IMR-90 (cell line): ENCODE measurements around the gene PPARG. TPM values are rescaled to one million over a fixed set of nuclear protein-coding genes. Genes with fewer than 3 reads are reported as not detected.

Experiments
- ATAC-seq: fragments of 200-7000 bp; cut with Tn5 transposase; 2 replicates; pipeline ENCODE4 v1.9.1; 2020; ENCODE audit warnings: low read depth, mild to moderate bottlenecking, moderate library complexity
- BruUV-seq: library from RNA; stranded (reverse); fragments of 400-500 nt; replicated peaks from 2 replicates; lab custom pipeline; 2021; lab: Mats Ljungman, UMichigan
- CTCF ChIA-PET: fragments of 300-600 bp; formaldehyde crosslinking; extraction: SDS; loops from one replicate; lab custom pipeline; 2021; ENCODE audit warnings: antibody characterized with exemption; lab: Yijun Ruan, JAX
- POLR2A ChIA-PET: fragments of 300-600 bp; sonication (Branson Sonifier 250); formaldehyde crosslinking; loops from one replicate; lab custom pipeline; 2022; ENCODE audit warnings: antibody characterized with exemption; ENCODE audit not compliant: unreplicated experiment; lab: Charles Lee
- DNase-seq: peaks from one replicate; pipeline ENCODE4 v3.0.0; 2013
- H2AFZ ChIP-seq: replicated peaks from 2 replicates; pipeline ENCODE3; 2013; ENCODE audit warnings: low read length, mild to moderate bottlenecking; ENCODE audit not compliant: poor library complexity
- H2AK5ac ChIP-seq: 2 replicates; pipeline ENCODE4 v1.6.1; 2013; ENCODE audit warnings: low read depth, low read length, inconsistent platforms
- H2AK9ac ChIP-seq: replicated peaks from 2 replicates; pipeline ENCODE3; 2013; ENCODE audit warnings: mild to moderate bottlenecking, low read depth, low read length, moderate library complexity; ENCODE audit not compliant: poor library complexity
- H2BK120ac ChIP-seq: 2 replicates; pipeline ENCODE4 v1.6.1; 2013; ENCODE audit warnings: low read depth, low read length, inconsistent platforms
- H2BK15ac ChIP-seq: 3 replicates; pipeline ENCODE4 v1.6.1; 2013; ENCODE audit warnings: low read depth, low read length, inconsistent platforms
- H2BK20ac ChIP-seq: 2 replicates; pipeline ENCODE4 v1.6.1; 2013; ENCODE audit warnings: low read depth, mild to moderate bottlenecking, inconsistent platforms, low read length, moderate library complexity
- H2BK5ac ChIP-seq: 2 replicates; pipeline ENCODE4 v1.6.1; 2013; ENCODE audit warnings: mild to moderate bottlenecking, low read depth, low read length, inconsistent platforms; ENCODE audit not compliant: poor library complexity, severe bottlenecking
- H3K14ac ChIP-seq: replicated peaks from 2 replicates; pipeline ENCODE4 v1.6.1; 2013; ENCODE audit warnings: low read depth, low read length, inconsistent platforms
- H3K18ac ChIP-seq: 2 replicates; pipeline ENCODE4 v1.6.1; 2013; ENCODE audit warnings: low read depth, low read length, control low read depth
- H3K23ac ChIP-seq: 2 replicates; pipeline ENCODE4 v1.6.1; 2013; ENCODE audit warnings: low read depth, low read length, inconsistent platforms
- H3K27ac ChIP-seq: 2 replicates; pipeline ENCODE4 v1.5.1; 2013; ENCODE audit warnings: mild to moderate bottlenecking, control low read depth, low read length; ENCODE audit not compliant: insufficient read depth
- H3K27me3 ChIP-seq: 2 replicates; pipeline ENCODE4 v1.6.1; 2013; ENCODE audit warnings: low read length; ENCODE audit not compliant: control insufficient read depth, insufficient read depth
- H3K36me3 ChIP-seq: 2 replicates; pipeline ENCODE4 v1.6.1; 2013; ENCODE audit warnings: low read length, mixed read lengths; ENCODE audit not compliant: control insufficient read depth, insufficient read depth
- H3K4ac ChIP-seq: 2 replicates; pipeline ENCODE4 v1.6.1; 2013; ENCODE audit warnings: low read depth, low read length, inconsistent platforms
- H3K4me1 ChIP-seq: 2 replicates; pipeline ENCODE4 v1.6.1; 2013; ENCODE audit warnings: low read length, mixed read lengths; ENCODE audit not compliant: control insufficient read depth, insufficient read depth
- H3K4me2 ChIP-seq: 2 replicates; pipeline ENCODE4 v1.6.1; 2013; ENCODE audit warnings: low read depth, mild to moderate bottlenecking, control low read depth, low read length, moderate library complexity
- H3K4me3 ChIP-seq: 2 replicates; pipeline ENCODE4 v1.5.1; 2013; ENCODE audit warnings: low read depth, mild to moderate bottlenecking, control low read depth, low read length, moderate library complexity; ENCODE audit not compliant: insufficient read depth
- H3K56ac ChIP-seq: 2 replicates; pipeline ENCODE4 v1.6.1; 2013; ENCODE audit warnings: low read length, inconsistent platforms; ENCODE audit not compliant: insufficient read depth; ENCODE audit errors: extremely low read depth
- H3K79me1 ChIP-seq, 2 experiments: 2 replicates each; pipeline ENCODE4 v1.6.1; 2013; ENCODE audit warnings: low read length in 2 of 2, inconsistent platforms in 1 of 2, low read depth in 1 of 2
- H3K9ac ChIP-seq: 2 replicates; pipeline ENCODE4 v1.6.1; 2013; ENCODE audit warnings: low read depth, low read length, control low read depth
- H3K9me1 ChIP-seq: 2 replicates; pipeline ENCODE4 v1.6.1; 2013; ENCODE audit warnings: low read length, inconsistent platforms; ENCODE audit not compliant: insufficient read depth
- H3K9me3 ChIP-seq: 2 replicates; pipeline ENCODE4 v1.6.1; 2013; ENCODE audit warnings: low read length; ENCODE audit not compliant: control insufficient read depth, insufficient read depth
- H4K20me1 ChIP-seq: 2 replicates; pipeline ENCODE4 v1.6.1; 2013; ENCODE audit warnings: low read length, inconsistent platforms; ENCODE audit not compliant: insufficient read depth
- H4K5ac ChIP-seq: 2 replicates; pipeline ENCODE4 v1.6.1; 2013; ENCODE audit warnings: mild to moderate bottlenecking, low read depth, low read length, control low read depth
- H4K8ac ChIP-seq, 2 experiments: 2 replicates each; pipeline ENCODE4 v1.6.1; 2013; ENCODE audit warnings: low read depth in 2 of 2, low read length in 2 of 2, control low read depth in 1 of 2, inconsistent platforms in 1 of 2
- H4K91ac ChIP-seq: 2 replicates; pipeline ENCODE4 v1.6.1; 2013; ENCODE audit warnings: low read depth, low read length, inconsistent platforms; ENCODE audit not compliant: insufficient read depth
- CEBPB ChIP-seq: IDR thresholded peaks from 2 replicates; pipeline ENCODE4 v1.6.1; 2012; ENCODE audit warnings: low read depth, low read length, improper control_type of control experiment
- MAZ ChIP-seq: IDR thresholded peaks from 2 replicates; pipeline ENCODE4 v1.6.1; 2012; ENCODE audit warnings: low read depth, mild to moderate bottlenecking, low read length, improper control_type of control experiment, moderate library complexity, borderline replicate concordance
- WGBS, 2 experiments: methylation state at CpG; one replicate each; pipeline versions ENCODE4 v1.1.5 to v1.1.7; 2013; ENCODE audit warnings: missing lambda C conversion rate in 2 of 2; ENCODE audit not compliant: insufficient read length in 1 of 2; ENCODE audit errors: extremely low coverage in 2 of 2; 5-methylcytosine and 5-hydroxymethylcytosine counted together
- dilution Hi-C: fragments of 300-500 bp; cut with HindIII; formaldehyde crosslinking; loops from one replicate; pipeline ENCODE4 v1.14.3; 2018; ENCODE audit warnings: low sequenced_read_pairs; ENCODE audit not compliant: unreplicated experiment
- in situ Hi-C: fragments of 300-500 bp; cut with MboI; formaldehyde crosslinking; loops from 3 replicates; pipeline ENCODE4 v1.14.3; 2019; ENCODE audit warnings: low sequenced_read_pairs, inconsistent platforms, mixed read lengths
- intact Hi-C: fragments of 100-400 bp; cut with micrococcal nuclease; formaldehyde crosslinking; loops from 2 replicates; pipeline ENCODE4 v1.10.0; 2022
- polyA plus RNA-seq, 3 experiments: library from polyadenylated mRNA; depleted of rRNA; stranded (reverse); fragments of >200 nt; gene quantifications; 2 replicates each; pipeline ENCODE4 v1.2.3, GENCODE V29; 2012; ENCODE audit warnings: low replicate concordance in 1 of 3
- total RNA-seq: library from RNA; depleted of rRNA; stranded (reverse); fragments of >200 nt; gene quantifications from 2 replicates; pipeline ENCODE4 v1.2.3, GENCODE V29; 2012

PPARG gene
- total and polyA plus RNA-seq, 2 of the 4 experiments (the other 2 are of a cell fraction) = 11.2 to 23.8 TPM

GRCh38 chr3:12353796-12354525, 65.1 kb downstream of the PPARG start:
- ChIA-PET POLR2A (no interaction called here), CTCF (no interaction called here)
- Histone ChIP-seq H3K4me1 (peaks cover 2% of the 10 kb centered on the region), H3K23ac (no peak overlapping the region), H2AFZ (no peak overlapping the region), H3K36me3 (no peaks in the 10 kb centered on the region), H3K56ac (no peak overlapping the region), H3K27ac (no peak overlapping the region), H3K14ac (0 out of 2 replicates have a peak overlapping the region, but pooled peaks have one; percentile 36), H3K9me1 (peaks cover 6% of the 10 kb centered on the region; the same call in 1 of the 2 replicates), H3K9me3 (no peaks in the 10 kb centered on the region), H4K91ac (no peak overlapping the region), H2BK15ac (no peak overlapping the region), H2BK20ac (no peak overlapping the region), H3K4ac (no peak overlapping the region), H4K8ac (no peak overlapping the region), H3K27me3 (no peaks in the 10 kb centered on the region), H2AK9ac (no peak overlapping the region), H2BK120ac (no peak overlapping the region), H3K4me2 (no peak overlapping the region), H3K4me3 (no peak overlapping the region), H3K9ac (no peak overlapping the region), H2BK5ac (no peak overlapping the region), H3K79me1 (0 out of 4 replicates have a peak, but pooled peaks cover 0 to 8% of the 10 kb centered on the region in 2 experiments), H3K18ac (no peak overlapping the region), H4K5ac (no peak overlapping the region), H2AK5ac (no peak overlapping the region), H4K20me1 (no peaks in the 10 kb centered on the region)
- DNase-seq (no peak), ATAC-seq (no peak)
- in situ Hi-C loops = no loop called here
- dilution Hi-C loops = no loop called here
- 100% methylated on average over 1 of the region's 7 CpGs; no CpG with 5 or more reads in 1 of the 2 experiments for WGBS, 2 experiments
- TF ChIP-seq CEBPB = peak; percentile 66
- no peak for TF ChIP-seq MAZ
- intact Hi-C loops = no loop called here
- BruUV-seq = no TSS peak
